H1 (cell line): Measurements from ENCODE around the gene RSBN1. TPM values are rescaled to one million over a fixed set of nuclear protein-coding genes. Genes with fewer than 3 reads are reported as not detected.

Source experiments
- CTCF ChIA-PET: fragments of 300-600 bp; sonication (Branson Sonifier 250); formaldehyde crosslinking; loops from one replicate; lab custom pipeline; 2021; ENCODE audit not compliant: partially characterized antibody; lab: Charles Lee
- POLR2A ChIA-PET: fragments of 300-600 bp; sonication (Branson Sonifier 250); formaldehyde crosslinking; loops from one replicate; lab custom pipeline; 2021; ENCODE audit warnings: inconsistent platforms; ENCODE audit not compliant: partially characterized antibody; lab: Charles Lee
- DNase-seq, 2 experiments: peaks; one replicate each; pipeline versions ENCODE4 v3.0.0 to v3.0.0-alpha.2; 2010 to 2022; ENCODE audit warnings: low spot score in 2 of 2, low read depth in 1 of 2, mixed read lengths in 1 of 2
- FAIRE-seq: peaks from 2 replicates; lab custom pipeline; 2011; peaks lifted over from hg19 to GRCh38; lab: Jason Lieb, UNC
- H2AFZ ChIP-seq: 2 replicates; pipeline ENCODE4 v1.8.1; 2012; ENCODE audit warnings: low read length, inconsistent platforms
- H2AK5ac ChIP-seq: 2 replicates; pipeline ENCODE4 v1.6.1; 2013; ENCODE audit warnings: low read depth, low read length
- H2BK120ac ChIP-seq: replicated peaks from 2 replicates; pipeline ENCODE3; 2013; ENCODE audit warnings: low read depth, low read length, inconsistent platforms
- H2BK12ac ChIP-seq: 2 replicates; pipeline ENCODE4 v1.6.1; 2013; ENCODE audit warnings: low read depth, low read length
- H2BK15ac ChIP-seq: 2 replicates; pipeline ENCODE4 v1.6.1; 2013; ENCODE audit warnings: low read length
- H2BK20ac ChIP-seq: 2 replicates; pipeline ENCODE4 v1.6.1; 2013; ENCODE audit warnings: low read length
- H2BK5ac ChIP-seq: 2 replicates; pipeline ENCODE4 v1.6.1; 2013; ENCODE audit warnings: low read depth, low read length
- H3K14ac ChIP-seq: 2 replicates; pipeline ENCODE4 v1.6.1; 2013; ENCODE audit warnings: inconsistent platforms; ENCODE audit not compliant: insufficient read length
- H3K18ac ChIP-seq: 2 replicates; pipeline ENCODE4 v1.6.1; 2013; ENCODE audit warnings: low read length; ENCODE audit errors: extremely low read depth
- H3K23ac ChIP-seq: 2 replicates; pipeline ENCODE4 v1.6.1; 2013; ENCODE audit warnings: inconsistent platforms; ENCODE audit not compliant: insufficient read length
- H3K23me2 ChIP-seq: 2 replicates; pipeline ENCODE4 v1.6.1; 2013; ENCODE audit warnings: low read depth, low read length
- H3K27ac ChIP-seq: 2 replicates; pipeline ENCODE4 v1.6.1; 2011; ENCODE audit warnings: low read depth, low read length, inconsistent platforms
- H3K27me3 ChIP-seq, 4 experiments: replicated peaks in 1 of 4; 1 replicate in 1 of 4; 2 replicates in 3 of 4; pipeline versions ENCODE4 v1.6.1 to v1.8.1; 2011 to 2013; ENCODE audit warnings: low read length in 3 of 4, mild to moderate bottlenecking in 3 of 4, inconsistent platforms in 2 of 4, mixed read lengths in 2 of 4, moderate library complexity in 1 of 4; ENCODE audit not compliant: control insufficient read depth in 3 of 4, insufficient read depth in 3 of 4; ENCODE audit errors: extremely low read depth in 1 of 4
- H3K36me3 ChIP-seq, 4 experiments: 2 replicates each; pipeline versions ENCODE4 v1.6.1 to v1.8.1; 2011 to 2013; ENCODE audit warnings: mild to moderate bottlenecking in 4 of 4, low read length in 3 of 4, moderate library complexity in 2 of 4, control low read depth in 1 of 4, inconsistent platforms in 1 of 4; ENCODE audit not compliant: insufficient read depth in 4 of 4, control insufficient read depth in 2 of 4
- H3K4ac ChIP-seq: replicated peaks from 2 replicates; pipeline ENCODE3; 2013; ENCODE audit warnings: low read length, low read depth, mixed read lengths, inconsistent platforms; ENCODE audit not compliant: insufficient read length
- H3K4me1 ChIP-seq, 4 experiments: replicated peaks in 1 of 4; 1 replicate in 1 of 4; 2 replicates in 3 of 4; pipeline versions ENCODE4 v1.6.1 to v1.8.1; 2011 to 2013; ENCODE audit warnings: low read length in 3 of 4, inconsistent platforms in 2 of 4, mixed read lengths in 1 of 4; ENCODE audit not compliant: insufficient read depth in 4 of 4, control insufficient read depth in 3 of 4
- H3K4me2 ChIP-seq, 2 experiments: 2 replicates each; pipeline versions ENCODE4 v1.6.1 to v1.8.1; 2011 to 2013; ENCODE audit warnings: low read depth in 2 of 2, low read length in 2 of 2, control low read depth in 1 of 2, inconsistent platforms in 1 of 2, mild to moderate bottlenecking in 1 of 2; ENCODE audit not compliant: insufficient read depth in 1 of 2
- H3K4me3 ChIP-seq, 4 experiments: fragments of 200-600, 300-600 bp in 1 of 4; sonication (generic), shearing (Covaris generic), sonication (Bioruptor Twin) in 1 of 4; 2 replicates each; pipeline versions ENCODE4 v1.5.1 to v1.8.1; 2011 to 2016; ENCODE audit warnings: low read length in 4 of 4, low read depth in 3 of 4, control low read depth in 2 of 4, inconsistent platforms in 2 of 4, mild to moderate bottlenecking in 2 of 4, mixed read lengths in 1 of 4, moderate library complexity in 1 of 4; ENCODE audit not compliant: insufficient read depth in 2 of 4; ENCODE audit errors: extremely low read depth in 1 of 4
- H3K56ac ChIP-seq: replicated peaks from 2 replicates; pipeline ENCODE3; 2013; ENCODE audit warnings: low read depth, mild to moderate bottlenecking, mixed read lengths, low read length, inconsistent platforms; ENCODE audit not compliant: insufficient read length
- H3K79me1 ChIP-seq: 2 replicates; pipeline ENCODE4 v1.6.1; 2013; ENCODE audit warnings: low read depth, low read length, control low read depth
- H3K79me2 ChIP-seq, 2 experiments: 2 replicates each; pipeline versions ENCODE4 v1.6.1 to v1.8.1; 2012 to 2013; ENCODE audit warnings: low read length in 2 of 2, mild to moderate bottlenecking in 2 of 2, inconsistent platforms in 1 of 2; ENCODE audit not compliant: insufficient read depth in 2 of 2, control insufficient read depth in 1 of 2
- H3K9ac ChIP-seq, 4 experiments: replicated peaks in 1 of 4; 1 replicate in 1 of 4; 2 replicates in 3 of 4; pipeline versions ENCODE4 v1.6.1 to v1.8.1; 2011 to 2013; ENCODE audit warnings: low read depth in 3 of 4, low read length in 3 of 4, control low read depth in 2 of 4, mild to moderate bottlenecking in 2 of 4, moderate library complexity in 2 of 4, inconsistent platforms in 1 of 4; ENCODE audit errors: extremely low read depth in 1 of 4
- H3K9me3 ChIP-seq, 2 experiments: 2 replicates each; pipeline versions ENCODE4 v1.6.1 to v1.8.1; 2012 to 2013; ENCODE audit warnings: mild to moderate bottlenecking in 2 of 2, moderate library complexity in 2 of 2, control low read depth in 1 of 2, inconsistent platforms in 1 of 2, low read depth in 1 of 2, low read length in 1 of 2, mixed read lengths in 1 of 2; ENCODE audit not compliant: insufficient read depth in 2 of 2
- H4K20me1 ChIP-seq, 2 experiments: replicated peaks in 1 of 2; 2 replicates each; pipeline versions ENCODE3 to v1.8.1; 2011 to 2013; ENCODE audit warnings: inconsistent platforms in 2 of 2, low read length in 2 of 2, mild to moderate bottlenecking in 1 of 2; ENCODE audit not compliant: insufficient read depth in 2 of 2, control insufficient read depth in 1 of 2
- H4K5ac ChIP-seq: 2 replicates; pipeline ENCODE4 v1.6.1; 2013; ENCODE audit warnings: low read length, low read depth, mixed read lengths, inconsistent platforms; ENCODE audit not compliant: insufficient read length
- H4K8ac ChIP-seq: 2 replicates; pipeline ENCODE4 v1.8.0; 2013; ENCODE audit warnings: mild to moderate bottlenecking, moderate library complexity, low read length, inconsistent platforms; ENCODE audit not compliant: insufficient read depth; ENCODE audit errors: extremely low read depth
- H4K91ac ChIP-seq: replicated peaks from 2 replicates; pipeline ENCODE3; 2013; ENCODE audit warnings: low read length, mixed read lengths, inconsistent platforms; ENCODE audit not compliant: insufficient read length
- CEBPB ChIP-seq: IDR thresholded peaks from 2 replicates; pipeline ENCODE4 v1.6.1; 2012; ENCODE audit warnings: low read depth, low read length
- CHD2 ChIP-seq: IDR thresholded peaks from 2 replicates; pipeline ENCODE4 v1.6.1; 2012; ENCODE audit warnings: low read length, improper control_type of control experiment
- KDM1A ChIP-seq: fragments of 200-600, 300-600 bp; sonication (generic); IDR thresholded peaks from 2 replicates; pipeline ENCODE4 v1.7.1; 2016; ENCODE audit warnings: mild to moderate bottlenecking, low read length, borderline replicate concordance
- KDM4A ChIP-seq: IDR thresholded peaks from one replicate; pipeline ENCODE4 v1.7.1; 2012; ENCODE audit warnings: low read depth, mild to moderate bottlenecking, moderate library complexity, low read length, inconsistent platforms; ENCODE audit not compliant: severe bottlenecking
- POLR2A ChIP-seq, 2 experiments: IDR thresholded peaks; 1 replicate in 1 of 2; 2 replicates in 1 of 2; pipeline ENCODE4 v1.6.1; 2011; ENCODE audit warnings: low read depth in 2 of 2, low read length in 2 of 2, mild to moderate bottlenecking in 2 of 2; ENCODE audit errors: control extremely low read depth in 1 of 2
- RNF2 ChIP-seq: fragments of 200-900, 300-1000 bp; sonication (generic); IDR thresholded peaks from 2 replicates; pipeline ENCODE4 v1.7.1; 2016; ENCODE audit warnings: borderline replicate concordance, low read depth, mild to moderate bottlenecking, antibody characterized with exemption, low read length; ENCODE audit not compliant: poor library complexity, severe bottlenecking; ENCODE audit errors: missing control alignments
- SAP30 ChIP-seq: fragments of 300-600 bp; sonication (generic); IDR thresholded peaks from 2 replicates; pipeline ENCODE4 v1.7.1; 2012; ENCODE audit warnings: low read length, moderate library complexity, mild to moderate bottlenecking, inconsistent platforms; ENCODE audit not compliant: insufficient read depth, insufficient replicate concordance
- WGBS, 2 experiments: shearing (Covaris generic) in 1 of 2; methylation state at CpG; one replicate each; pipeline versions ENCODE4 v1.1.6 to v1.1.7; 2013 to 2015; ENCODE audit warnings: low lambda C conversion rate in 2 of 2, mixed read lengths in 2 of 2, inconsistent platforms in 1 of 2, low coverage in 1 of 2, missing lambda C conversion rate in 1 of 2; ENCODE audit not compliant: insufficient replicate concordance in 2 of 2, insufficient coverage in 1 of 2, insufficient read length in 1 of 2; ENCODE audit errors: extremely low coverage in 1 of 2, missing lambda C conversion rate in 1 of 2; 5-methylcytosine and 5-hydroxymethylcytosine counted together
- polyA plus RNA-seq, 7 experiments: library from polyadenylated mRNA; depleted of rRNA in 3 of 7; stranded (reverse) in 5 of 7; unstranded in 2 of 7; fragments of >200 nt in 5 of 7; fragments of 200-250 nt in 2 of 7; gene quantifications; 1 replicate in 5 of 7; 2 replicates in 1 of 7; 4 replicates in 1 of 7; pipeline versions ENCODE4 v1.2.1 to v1.2.3, GENCODE V29; 2011 to 2013; ENCODE audit warnings: missing spikeins in 2 of 7, mixed read lengths in 2 of 7
- total RNA-seq: library from RNA; stranded (reverse); fragmentation: NEBNext Ultra II Directional; extraction: Animal tissue kit (Norgen Biotek cat#: 25700); gene quantifications from 2 replicates; pipeline ENCODE4 v1.2.1, GENCODE V29; 2021

RSBN1 gene
- total and polyA plus RNA-seq, 2 of the 8 experiments (the other 6 are each of a cell fraction or from before 2014, with no cell fraction given): 4.2 to 17.6 TPM

DNA sequence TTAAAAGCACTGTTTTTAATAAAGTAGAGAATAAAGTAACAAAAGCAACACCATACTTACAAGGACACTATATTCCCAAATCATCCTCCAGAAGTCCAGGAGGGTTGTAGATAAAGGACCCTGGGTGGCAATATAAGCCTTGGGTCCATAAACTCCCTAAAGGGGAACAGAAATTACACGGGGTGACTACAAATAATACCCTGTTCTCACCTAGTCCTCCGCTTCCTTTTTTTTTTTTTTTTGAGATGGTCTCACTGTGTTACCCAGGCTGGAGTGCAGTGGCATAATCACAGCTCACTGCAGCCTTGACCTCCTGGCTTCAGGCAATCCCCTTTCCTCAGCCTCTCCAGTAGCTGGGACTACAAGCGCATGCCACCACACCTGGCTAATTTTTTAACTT lies 46.1 kb upstream of the RSBN1 start:
- Histone ChIP-seq H3K23me2 (no peaks in the 10 kb centered on the region), H2AK5ac (no peak overlapping the region), H3K27ac (no peak overlapping the region), H3K27me3 (no peaks in the 10 kb centered on the region), H3K18ac (no peak overlapping the region), H3K14ac (no peak overlapping the region), H3K4me1 (no peaks in the 10 kb centered on the region), H3K4ac (no peak overlapping the region), H4K20me1 (no peaks in the 10 kb centered on the region), H2BK5ac (no peak overlapping the region), H2BK15ac (no peak overlapping the region), H3K36me3 (no peaks in the 10 kb centered on the region), H4K8ac (no peak overlapping the region), H4K91ac (no peak overlapping the region), H2AFZ (no peak overlapping the region), H4K5ac (no peak overlapping the region), H3K23ac (no peak overlapping the region), H3K9me3 (no peaks in the 10 kb centered on the region), H3K56ac (no peak overlapping the region), H2BK20ac (no peak overlapping the region), H2BK12ac (no peak overlapping the region), H3K4me3 (no peak overlapping the region), H3K4me2 (no peak overlapping the region), H3K79me2 (no peaks in the 10 kb centered on the region), H2BK120ac (no peak overlapping the region), H3K9ac (no peak overlapping the region), H3K79me1 (no peaks in the 10 kb centered on the region)
- ChIA-PET POLR2A (no interaction called here), CTCF (interaction anchor here (0.6 kb wide), 1 partner anchor 100 kb away, joined by 4 read pairs; no protein-coding TSS in a partner anchor)
- FAIRE-seq: no peak
- 100% methylated on average over 2 of the region's 3 CpGs; no CpG with 5 or more reads in 1 of the 2 experiments for WGBS, 2 experiments
- no peak for DNase-seq
- TF ChIP-seq SAP30: no peak
- no peak for TF ChIP-seq CEBPB
- TF ChIP-seq CHD2: no peak
- TF ChIP-seq RNF2: no peak
- no peak for TF ChIP-seq KDM1A
- no peak for TF ChIP-seq KDM4A
- TF ChIP-seq POLR2A (IDR thresholded peaks at IDR 0.05; ENCODE audit: control extremely low read depth in 1 of 2, low read depth in 2 of 2, low read length in 2 of 2): no peak
